Lower lobe of right lung (tissue), 2 donors: ENCODE results near the gene SINHCAF. TPM values are rescaled to one million over a fixed set of nuclear protein-coding genes. Genes with fewer than 3 reads are reported as not detected.
A peak's percentile ranks its signal among the peaks of the same experiment; 100 is the strongest.
"Not testable (repeated sequence)": the region's sequence is repeated elsewhere in the genome, so short reads cannot be mapped to it uniquely, and the experiment has no call there.

Experiments
- ATAC-seq, 2 donors: fragments of 200-7000 bp; cut with Tn5 transposase; one replicate each; pipeline ENCODE4 v1.9.1; 2020 to 2022; ENCODE audit warnings: mild to moderate bottlenecking in 2 of 2, moderate library complexity in 2 of 2
- DNase-seq: peaks from one replicate; pipeline ENCODE4 v3.0.0-alpha.2; 2020
- H3K27ac ChIP-seq: fragments of 200-600 bp; one replicate; pipeline ENCODE4 v1.8.0; 2022
- H3K27me3 ChIP-seq: fragments of 200-600 bp; one replicate; pipeline ENCODE4 v1.8.0; 2022; ENCODE audit warnings: low read depth
- H3K36me3 ChIP-seq: fragments of 200-600 bp; one replicate; pipeline ENCODE4 v1.8.0; 2022; ENCODE audit warnings: mild to moderate bottlenecking
- H3K4me1 ChIP-seq: fragments of 200-600 bp; one replicate; pipeline ENCODE4 v1.8.0; 2022
- H3K4me3 ChIP-seq: fragments of 200-600 bp; one replicate; pipeline ENCODE4 v1.8.0; 2022; ENCODE audit warnings: mild to moderate bottlenecking
- H3K9me3 ChIP-seq: fragments of 200-600 bp; one replicate; pipeline ENCODE4 v1.8.0; 2022
- intact Hi-C: fragments of 100-400 bp; cut with DNase I; formaldehyde crosslinking; loops from one replicate; pipeline ENCODE4 v1.11.0; 2022
- total RNA-seq: library from RNA; stranded (reverse); fragmentation: NEBNext Ultra II Directional; extraction: Animal tissue kit (Norgen Biotek cat#: 25700); gene quantifications from one replicate; pipeline ENCODE4 v1.2.1, GENCODE V29; 2021
- TF ChIP-seq, protein P1 (sequence below): fragments of 200-600 bp; IDR thresholded peaks from one replicate; pipeline ENCODE4 v1.8.0; 2022; ENCODE audit warnings: antibody characterized with exemption, mild to moderate bottlenecking
- donor health status: DM: no; HTN: yes; CAD: no; lungs with severe emphysema.

SINHCAF gene
- total RNA-seq, 1 donor from 2014 or later: 45.2 TPM

DNA sequence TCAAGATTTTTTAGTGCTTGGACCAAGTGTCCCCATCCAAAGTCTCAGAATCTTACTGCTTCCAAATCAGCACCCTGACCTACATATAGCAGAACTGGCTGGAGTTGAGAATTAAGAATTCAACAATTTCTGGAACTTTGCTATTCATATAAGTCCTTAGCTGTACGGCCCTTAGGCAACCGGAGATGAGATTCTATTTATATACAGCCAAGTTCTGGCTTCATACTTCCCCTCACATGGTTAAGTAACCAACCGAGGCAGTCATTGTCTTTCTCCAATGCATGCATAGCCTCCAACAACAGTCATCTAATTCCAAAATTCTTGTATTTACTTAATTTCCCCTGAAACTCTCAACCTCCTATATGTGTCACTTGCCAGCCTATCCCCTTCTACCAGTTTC is 76.6 kb downstream of the SINHCAF start:
- no peak overlapping the region for H3K27ac ChIP-seq
- intact Hi-C loops: no loop called here
- H3K4me1 ChIP-seq: no peaks in the 10 kb centered on the region
- no peaks in the 10 kb centered on the region for H3K9me3 ChIP-seq
- DNase-seq (no peak), ATAC-seq (no peak)
- H3K36me3 ChIP-seq: no peaks in the 10 kb centered on the region
- TF ChIP-seq, protein P1, sequence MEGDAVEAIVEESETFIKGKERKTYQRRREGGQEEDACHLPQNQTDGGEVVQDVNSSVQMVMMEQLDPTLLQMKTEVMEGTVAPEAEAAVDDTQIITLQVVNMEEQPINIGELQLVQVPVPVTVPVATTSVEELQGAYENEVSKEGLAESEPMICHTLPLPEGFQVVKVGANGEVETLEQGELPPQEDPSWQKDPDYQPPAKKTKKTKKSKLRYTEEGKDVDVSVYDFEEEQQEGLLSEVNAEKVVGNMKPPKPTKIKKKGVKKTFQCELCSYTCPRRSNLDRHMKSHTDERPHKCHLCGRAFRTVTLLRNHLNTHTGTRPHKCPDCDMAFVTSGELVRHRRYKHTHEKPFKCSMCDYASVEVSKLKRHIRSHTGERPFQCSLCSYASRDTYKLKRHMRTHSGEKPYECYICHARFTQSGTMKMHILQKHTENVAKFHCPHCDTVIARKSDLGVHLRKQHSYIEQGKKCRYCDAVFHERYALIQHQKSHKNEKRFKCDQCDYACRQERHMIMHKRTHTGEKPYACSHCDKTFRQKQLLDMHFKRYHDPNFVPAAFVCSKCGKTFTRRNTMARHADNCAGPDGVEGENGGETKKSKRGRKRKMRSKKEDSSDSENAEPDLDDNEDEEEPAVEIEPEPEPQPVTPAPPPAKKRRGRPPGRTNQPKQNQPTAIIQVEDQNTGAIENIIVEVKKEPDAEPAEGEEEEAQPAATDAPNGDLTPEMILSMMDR: no peak
- peaks cover 4% of the 10 kb centered on the region for H3K27me3 ChIP-seq
- H3K4me3 ChIP-seq: no peak overlapping the region

DNA sequence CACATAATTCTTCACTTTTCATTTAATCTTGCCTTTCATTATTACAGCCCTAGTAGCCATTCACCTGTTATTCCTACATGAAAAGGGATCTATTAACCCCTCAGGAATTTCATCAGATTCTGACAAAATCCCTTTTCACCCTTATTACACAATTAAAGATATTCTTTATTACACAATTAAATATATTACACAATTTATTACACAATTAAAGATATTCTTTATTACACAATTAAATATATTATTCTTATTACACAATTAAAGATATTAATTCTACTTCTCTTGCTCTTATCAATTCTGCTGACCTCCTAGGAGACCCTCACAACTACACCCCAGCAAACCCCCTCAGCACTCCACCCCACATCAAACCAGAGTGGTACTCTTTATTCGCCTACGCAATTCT is 77.1 kb downstream of the SINHCAF start:
- intact Hi-C loops: no loop called here

DNA sequence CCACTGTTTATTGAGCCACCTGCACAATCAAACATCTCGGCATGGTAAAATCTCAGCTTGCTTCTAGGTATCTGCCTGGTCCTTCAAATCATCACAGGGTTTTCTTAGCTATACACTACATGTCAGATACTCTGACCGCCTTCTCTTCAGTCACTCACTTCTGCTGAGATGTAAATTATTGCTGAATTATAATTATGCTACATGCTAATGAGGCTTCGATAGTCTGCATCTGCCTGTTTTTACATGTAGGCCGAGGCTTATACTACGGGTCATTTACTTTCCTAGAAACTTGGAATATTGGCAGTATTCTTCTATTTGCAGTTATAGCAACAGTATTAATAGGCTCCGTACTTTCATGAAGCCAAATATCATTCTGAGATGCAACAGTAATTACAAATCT is 77.6 kb downstream of the SINHCAF start:
- ATAC-seq: no peak
- no peak overlapping the region for H3K27ac ChIP-seq
- no peaks in the 10 kb centered on the region for H3K4me1 ChIP-seq
- H3K36me3 ChIP-seq: no peaks in the 10 kb centered on the region
- intact Hi-C loops: no loop called here
- DNase-seq: no peak
- no peaks in the 10 kb centered on the region for H3K9me3 ChIP-seq
- TF ChIP-seq, protein P1: no peak
- no peak overlapping the region for H3K4me3 ChIP-seq
- peaks cover 4% of the 10 kb centered on the region for H3K27me3 ChIP-seq

More for the DNA sequence above, 77.1 kb downstream of the SINHCAF start:
- peaks cover 4% of the 10 kb centered on the region for H3K27me3 ChIP-seq
- H3K4me3 ChIP-seq: no peak overlapping the region
- no peaks in the 10 kb centered on the region for H3K4me1 ChIP-seq
- DNase-seq (no peak), ATAC-seq (no peak)
- no peaks in the 10 kb centered on the region for H3K36me3 ChIP-seq
- H3K27ac ChIP-seq: no peak overlapping the region
- TF ChIP-seq, protein P1: no peak
- no peaks in the 10 kb centered on the region for H3K9me3 ChIP-seq

DNA sequence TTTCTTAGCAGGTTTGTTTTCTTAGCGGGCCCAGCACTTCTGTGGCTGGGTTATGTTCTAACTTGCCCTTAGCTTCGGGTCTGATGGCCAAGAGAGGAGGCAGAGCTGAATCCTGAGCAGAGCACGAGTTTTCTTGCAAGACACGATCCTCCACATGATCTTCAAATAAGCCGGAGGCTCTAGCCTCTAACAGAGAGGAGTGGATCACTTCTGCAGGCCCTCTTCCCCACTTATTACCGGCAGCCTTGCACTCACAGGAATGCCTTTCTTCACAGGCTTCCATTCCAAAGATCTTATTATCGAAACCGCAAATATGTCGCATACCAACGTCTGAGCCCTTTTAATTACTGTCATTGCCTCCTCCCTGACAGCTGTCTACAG is 79.5 kb downstream of the SINHCAF start:
- intact Hi-C loops: no loop called here
- Histone ChIP-seq H3K9me3 (no peaks in the 10 kb centered on the region), H3K27ac (no peak overlapping the region), H3K36me3 (no peaks in the 10 kb centered on the region), H3K4me3 (no peak overlapping the region), H3K4me1 (no peaks in the 10 kb centered on the region), H3K27me3 (peaks cover 4% of the 10 kb centered on the region)
- TF ChIP-seq, protein P1: no peak
- ATAC-seq (peak in 1 of 2 donors; percentile 5), DNase-seq (no peak)

DNA sequence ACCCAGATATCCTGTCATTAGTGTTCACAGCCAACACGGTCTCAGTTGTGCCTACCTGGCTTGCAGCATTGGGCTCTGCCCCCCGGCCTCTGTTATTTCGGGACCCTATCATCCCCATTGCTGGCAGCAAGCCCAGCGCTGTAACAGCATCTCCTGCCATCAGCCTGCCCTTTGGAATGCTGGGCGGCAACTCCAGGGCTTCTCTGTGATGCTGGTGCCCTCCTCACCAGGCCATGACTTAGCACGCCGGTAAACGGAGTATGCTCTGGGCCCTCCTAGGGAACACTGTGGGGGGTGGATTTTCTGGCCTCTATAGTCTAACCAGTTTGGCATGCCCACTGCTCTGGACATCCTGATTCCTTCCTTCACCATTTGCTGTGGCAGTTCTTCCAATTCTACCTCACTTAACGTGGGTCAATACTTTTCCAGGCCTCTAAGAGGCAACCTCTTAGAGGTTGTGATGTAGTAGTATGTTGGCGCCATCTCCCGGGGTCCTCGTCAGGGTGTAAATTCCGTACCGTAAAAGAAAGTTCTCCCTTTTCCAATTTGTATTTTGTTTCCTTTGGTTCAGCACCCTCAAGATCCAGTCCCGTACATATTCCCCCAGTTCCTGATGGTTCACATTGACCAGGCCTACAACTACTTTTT is 80.0 kb downstream of the SINHCAF start:
- DNase-seq: no peak
- no peaks in the 10 kb centered on the region for H3K4me1 ChIP-seq
- intact Hi-C loops: no loop called here

DNA sequence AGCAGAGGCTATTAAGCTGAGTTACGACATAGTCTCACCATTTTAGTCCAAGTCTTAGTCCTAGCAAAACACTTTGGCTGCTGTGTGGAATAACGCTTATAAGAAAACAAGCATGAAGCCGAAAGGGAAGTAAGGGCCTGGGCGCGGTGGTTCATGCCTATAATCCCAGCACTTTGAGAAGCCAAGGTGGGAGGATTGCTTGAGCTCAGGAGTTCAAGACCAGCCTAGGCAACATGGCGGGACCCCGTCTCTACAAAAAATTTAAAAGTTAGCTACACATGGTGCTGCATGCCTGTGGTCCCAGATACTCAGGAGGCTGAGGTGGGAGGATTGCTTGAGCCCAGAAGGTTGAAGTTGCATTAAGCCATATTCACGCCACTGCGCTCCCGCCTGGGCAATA is 83.5 kb downstream of the SINHCAF start:
- intact Hi-C loops, H3K4me1 ChIP-seq, ATAC-seq, H3K36me3 ChIP-seq, H3K4me3 ChIP-seq, DNase-seq, H3K9me3 ChIP-seq, H3K27ac ChIP-seq: not testable (repeated sequence)
- H3K27me3 ChIP-seq: peaks cover 19% of the 10 kb centered on the region

More for the DNA sequence above, 80.0 kb downstream of the SINHCAF start:
- H3K9me3 ChIP-seq: no peaks in the 10 kb centered on the region
- TF ChIP-seq, protein P1: no peak
- peak in 1 of 2 donors; percentile 43 for ATAC-seq
- H3K27me3 ChIP-seq: peaks cover 4% of the 10 kb centered on the region
- H3K4me3 ChIP-seq: no peak overlapping the region
- H3K27ac ChIP-seq: no peak overlapping the region
- no peaks in the 10 kb centered on the region for H3K36me3 ChIP-seq
